ENCODE measurements around the gene SLC25A22.

The SLC25A22 gene

DNA sequence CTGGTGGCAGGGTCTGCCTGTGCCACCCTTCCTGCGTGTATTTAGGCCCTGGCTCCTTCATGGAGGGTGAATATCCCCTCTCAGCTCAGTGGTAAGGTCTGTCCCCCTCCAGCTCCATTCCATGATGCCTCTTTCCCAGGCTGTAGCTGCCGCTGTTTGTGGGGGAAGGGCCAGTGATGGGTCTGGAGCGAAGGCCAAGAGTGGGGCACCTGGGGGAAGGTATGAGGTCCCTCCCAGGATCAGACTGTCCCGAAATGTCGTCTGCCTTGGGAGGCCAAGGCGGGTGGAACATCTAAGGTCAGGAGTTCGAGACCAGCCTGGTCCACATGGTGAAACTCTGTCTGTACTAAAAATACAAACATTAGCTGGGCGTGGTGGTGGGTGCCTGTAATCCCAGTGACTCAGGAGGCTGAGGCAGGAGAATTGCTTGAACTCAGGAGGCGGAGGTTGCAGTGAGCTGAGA lies 35.8 kb upstream of the SLC25A22 start:
- peak overlapping the region; percentile 76 to 78 for H3K4me3 ChIP-seq (replicated peaks in 1 of 2; ENCODE audit: low read depth in 2 of 2, low read length in 2 of 2)
- DNase-seq (ENCODE audit: low read depth in 2 of 2): peak in 1 of 2 donors; percentile 58
- TF ChIP-seq, protein P1, sequence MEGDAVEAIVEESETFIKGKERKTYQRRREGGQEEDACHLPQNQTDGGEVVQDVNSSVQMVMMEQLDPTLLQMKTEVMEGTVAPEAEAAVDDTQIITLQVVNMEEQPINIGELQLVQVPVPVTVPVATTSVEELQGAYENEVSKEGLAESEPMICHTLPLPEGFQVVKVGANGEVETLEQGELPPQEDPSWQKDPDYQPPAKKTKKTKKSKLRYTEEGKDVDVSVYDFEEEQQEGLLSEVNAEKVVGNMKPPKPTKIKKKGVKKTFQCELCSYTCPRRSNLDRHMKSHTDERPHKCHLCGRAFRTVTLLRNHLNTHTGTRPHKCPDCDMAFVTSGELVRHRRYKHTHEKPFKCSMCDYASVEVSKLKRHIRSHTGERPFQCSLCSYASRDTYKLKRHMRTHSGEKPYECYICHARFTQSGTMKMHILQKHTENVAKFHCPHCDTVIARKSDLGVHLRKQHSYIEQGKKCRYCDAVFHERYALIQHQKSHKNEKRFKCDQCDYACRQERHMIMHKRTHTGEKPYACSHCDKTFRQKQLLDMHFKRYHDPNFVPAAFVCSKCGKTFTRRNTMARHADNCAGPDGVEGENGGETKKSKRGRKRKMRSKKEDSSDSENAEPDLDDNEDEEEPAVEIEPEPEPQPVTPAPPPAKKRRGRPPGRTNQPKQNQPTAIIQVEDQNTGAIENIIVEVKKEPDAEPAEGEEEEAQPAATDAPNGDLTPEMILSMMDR (IDR thresholded peaks at IDR 0.05; ENCODE audit: low read depth, low read length): no peak

DNA sequence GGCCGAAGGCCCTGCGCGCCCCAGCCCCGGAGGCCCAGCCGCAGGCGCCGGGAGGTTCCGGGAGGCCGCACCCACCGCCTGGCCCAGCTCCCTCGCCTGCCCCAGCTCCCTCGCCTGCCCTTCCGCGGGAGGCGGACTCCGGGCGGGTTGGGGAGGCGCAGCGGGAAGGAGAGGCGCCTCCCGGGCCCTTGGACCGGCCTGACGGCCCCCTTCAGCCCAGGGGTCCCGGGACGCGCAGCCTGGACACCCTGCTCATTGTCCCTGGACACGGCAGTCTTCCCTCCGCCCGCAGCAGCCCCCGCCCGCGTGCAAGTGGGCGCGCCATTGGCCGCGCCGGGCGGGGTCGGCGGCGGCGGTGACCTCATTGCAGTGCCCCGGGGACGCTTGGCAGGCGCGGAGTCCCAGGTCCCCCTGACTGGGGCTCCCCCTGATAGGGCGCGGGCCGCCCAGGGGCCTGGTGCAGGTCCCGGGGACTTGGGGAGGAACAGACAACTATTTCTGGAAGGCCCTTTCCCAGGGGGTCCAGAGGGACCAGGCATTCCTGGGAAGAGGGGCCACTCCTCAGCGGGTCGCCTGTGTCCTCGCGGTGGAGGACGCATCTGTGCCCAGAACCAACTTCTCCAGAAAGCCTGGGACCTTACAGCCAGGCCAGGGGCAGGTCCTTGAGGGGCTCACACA lies 35.2 kb upstream of the SLC25A22 start:
- H3K4me3 ChIP-seq (replicated peaks in 1 of 2; ENCODE audit: low read depth in 2 of 2, low read length in 2 of 2): peak overlapping the region; percentile 76 to 78
- DNase-seq (ENCODE audit: low read depth in 2 of 2): peak; percentile 54 to 60
- TF ChIP-seq, protein P1 (IDR thresholded peaks at IDR 0.05; ENCODE audit: low read depth, low read length): no peak

DNA sequence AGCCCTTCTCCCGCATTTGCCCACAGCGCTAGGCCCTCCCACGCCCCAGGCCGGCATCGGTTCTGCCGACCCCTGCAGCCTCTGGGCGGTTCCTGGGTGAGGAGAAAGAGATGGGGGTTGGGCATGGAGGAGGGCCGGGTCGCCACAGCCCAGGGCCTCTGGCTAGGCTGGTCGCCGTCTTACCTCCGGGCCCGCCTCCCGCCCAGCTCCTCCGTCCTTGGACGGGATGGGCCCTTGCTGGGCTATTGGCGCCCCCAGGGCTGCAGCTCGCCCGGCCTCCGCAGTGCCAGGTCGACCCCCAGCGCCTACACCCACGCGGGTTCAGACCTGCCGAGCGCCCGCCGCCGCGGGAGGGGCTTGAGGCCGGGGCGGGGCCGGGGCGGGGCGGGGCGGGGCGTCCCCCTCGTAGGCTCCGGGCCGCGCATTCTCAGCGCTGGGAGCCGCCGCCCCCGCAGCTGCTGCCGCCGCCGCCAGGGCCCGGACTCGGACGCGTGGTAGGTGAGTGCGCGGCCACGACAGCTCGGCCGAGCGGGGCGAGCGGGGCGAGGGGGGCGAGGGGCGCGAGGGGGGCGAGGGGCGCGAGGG lies 34.5 kb upstream of the SLC25A22 start, which contains the start of gene CD151:
Gene CD151 (plus strand): TSS at position 424 of the 585 bp plus-strand sequence. CDS start 3,118 bp downstream, outside the sequence.
- peak; percentile 46 to 66 for DNase-seq (ENCODE audit: low read depth in 2 of 2)
- H3K4me3 ChIP-seq (replicated peaks in 1 of 2; ENCODE audit: low read depth in 2 of 2, low read length in 2 of 2): peak within 1 kb of the TSS; percentile 76 to 78
- TF ChIP-seq, protein P1 (IDR thresholded peaks at IDR 0.05; ENCODE audit: low read depth, low read length): no peak

DNA sequence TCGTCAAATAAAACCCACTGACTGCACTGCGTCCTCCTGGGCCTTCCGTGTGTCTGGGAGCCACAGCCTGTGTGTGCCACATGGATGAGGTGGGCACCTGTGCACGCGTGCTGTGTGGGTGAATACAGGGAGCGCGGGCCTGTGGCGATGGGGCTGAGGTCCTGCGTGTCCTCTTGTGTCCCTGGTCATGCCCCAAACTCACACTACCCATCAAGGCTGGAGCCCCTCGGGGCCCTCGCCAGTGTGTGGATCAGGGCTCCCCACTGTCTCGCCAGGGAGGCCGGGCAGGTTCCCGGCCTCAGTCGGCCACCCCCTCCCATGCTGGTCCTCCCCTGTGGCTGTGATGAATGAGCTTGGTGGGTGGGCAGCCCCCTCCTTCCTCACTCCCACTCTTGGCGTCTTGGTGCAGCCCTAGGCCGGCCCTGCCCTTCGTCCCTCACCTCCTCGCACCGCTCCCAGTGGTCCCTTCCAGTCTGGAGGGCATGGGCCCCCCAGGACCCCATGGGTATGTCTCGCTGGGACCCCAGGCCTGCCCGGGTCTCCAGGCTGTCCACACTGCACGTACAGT lies 34.0 kb upstream of the SLC25A22 start:
- DNase-seq (ENCODE audit: low read depth in 2 of 2): no peak
- TF ChIP-seq, protein P1 (IDR thresholded peaks at IDR 0.05; ENCODE audit: low read depth, low read length): no peak
- H3K4me3 ChIP-seq (replicated peaks in 1 of 2; ENCODE audit: low read depth in 2 of 2, low read length in 2 of 2): peak overlapping the region; percentile 49 to 59

DNA sequence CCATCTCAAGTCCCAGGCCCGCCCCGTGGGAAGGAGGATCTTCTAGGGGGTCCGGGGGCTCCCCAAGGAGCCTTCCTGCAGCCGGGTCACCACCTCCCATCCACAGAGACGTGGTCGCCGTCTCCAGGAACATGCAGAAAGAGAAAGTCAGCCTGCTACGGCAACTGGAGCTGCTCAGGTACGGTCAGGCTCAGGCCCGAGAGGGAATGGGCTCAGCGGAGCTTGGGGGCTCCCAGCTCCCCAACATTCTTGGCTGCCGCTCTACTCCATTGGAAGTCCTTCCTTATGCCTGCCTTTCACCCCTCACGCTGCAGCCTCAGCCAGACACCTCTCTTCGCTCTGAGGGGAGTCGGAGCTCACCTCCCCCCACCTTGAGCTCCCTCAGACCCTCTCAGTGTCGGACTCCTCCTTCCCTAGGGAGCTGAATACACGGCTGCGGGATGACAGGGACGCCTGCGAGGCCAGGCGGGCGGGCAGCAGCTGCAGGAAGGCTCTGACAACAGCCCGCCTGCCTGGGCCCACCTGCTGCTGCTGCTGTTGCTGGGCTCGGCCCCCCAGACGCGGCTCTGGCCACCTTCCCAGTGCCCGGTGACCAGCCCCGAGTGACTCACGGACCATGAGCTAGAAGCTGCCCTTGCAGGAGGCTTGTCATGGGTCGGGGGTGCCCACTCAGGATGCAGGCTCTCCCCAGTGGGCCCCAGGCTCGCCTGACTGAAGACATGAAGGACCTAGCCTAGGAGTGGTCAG lies 33.2 kb upstream of the SLC25A22 start:
- peak in 1 of 2 donors; percentile 47 for DNase-seq (ENCODE audit: low read depth in 2 of 2)
- no peak overlapping the region for H3K4me3 ChIP-seq (replicated peaks in 1 of 2; ENCODE audit: low read depth in 2 of 2, low read length in 2 of 2)
- TF ChIP-seq, protein P1 (IDR thresholded peaks at IDR 0.05; ENCODE audit: low read depth, low read length): no peak

DNA sequence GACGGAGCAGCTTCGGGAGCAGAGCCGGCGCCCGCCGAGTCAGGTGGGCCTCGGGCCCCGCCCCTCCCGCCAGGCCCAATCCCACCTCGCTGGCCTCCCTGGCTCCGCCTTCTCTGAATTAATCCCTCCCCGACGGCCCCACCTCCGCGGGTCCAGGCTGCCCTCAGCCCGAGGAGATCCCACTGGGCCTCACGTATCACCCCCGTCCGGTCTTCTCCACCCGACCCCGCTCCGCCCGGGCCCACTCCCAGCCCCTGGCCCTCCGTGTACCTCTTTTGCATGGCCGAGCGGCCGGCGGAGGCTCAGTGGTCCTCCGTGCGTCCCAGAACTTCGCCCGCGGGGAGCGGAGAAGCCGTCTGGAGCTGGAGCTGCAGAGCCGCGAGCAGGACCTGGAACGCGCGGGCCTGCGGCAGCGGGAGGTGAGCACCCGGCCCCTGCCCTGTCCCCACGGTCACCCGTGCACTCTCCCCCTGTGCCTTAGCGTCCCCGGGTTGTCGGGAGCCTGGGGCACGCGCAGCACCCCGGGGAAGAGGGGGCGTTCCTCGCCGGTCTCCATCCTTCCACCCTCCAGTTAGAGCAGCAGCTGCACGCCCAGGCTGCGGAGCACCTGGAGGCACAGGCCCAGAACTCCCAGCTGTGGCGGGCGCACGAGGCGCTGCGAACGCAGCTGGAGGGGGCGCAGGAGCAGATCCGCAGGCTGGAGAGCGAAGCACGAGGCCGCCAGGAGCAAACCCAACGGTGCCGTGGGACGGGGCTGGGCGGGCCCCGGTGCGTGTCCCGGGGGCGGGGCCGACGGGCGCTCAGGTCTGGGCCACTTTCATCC lies 32.4 kb upstream of the SLC25A22 start:
- peak in 1 of 2 donors; percentile 70 for DNase-seq (ENCODE audit: low read depth in 2 of 2)
- peak overlapping the region; percentile 2 to 24 for H3K4me3 ChIP-seq (replicated peaks in 1 of 2; ENCODE audit: low read depth in 2 of 2, low read length in 2 of 2)

More for the DNA sequence above, 32.4 kb upstream of the SLC25A22 start:
- TF ChIP-seq, protein P1 (IDR thresholded peaks at IDR 0.05; ENCODE audit: low read depth, low read length): no peak

Measured in cardiac fibroblast (primary cell).